Right atrium auricular region (tissue), 2 donors: ENCODE data around the gene FMN2. TPM values are rescaled to one million over a fixed set of nuclear protein-coding genes. Genes with fewer than 3 reads are reported as not detected.

Source experiments
- DNase-seq: peaks from one replicate; pipeline ENCODE4 v3.0.0-alpha.2; 2019; ENCODE audit warnings: low spot score
- H3K27ac ChIP-seq, 2 donors: fragments of 200-600 bp; sonication (generic); 1 replicate in 1 of 2; 2 replicates in 1 of 2; pipeline ENCODE4 v1.5.1; 2016 to 2019
- H3K27me3 ChIP-seq, 2 donors: fragments of 200-600 bp; sonication (generic); one replicate each; pipeline versions ENCODE4 v1.5.1 to v1.6.0; 2017 to 2019
- H3K36me3 ChIP-seq: fragments of 200-600 bp; sonication (generic); one replicate; pipeline ENCODE4 v1.5.1; 2016
- H3K4me1 ChIP-seq, 2 donors: fragments of 200-600 bp; sonication (generic); one replicate each; pipeline versions ENCODE4 v1.5.1 to v1.6.0; 2017 to 2019
- H3K4me3 ChIP-seq, 2 donors: fragments of 200-600 bp; sonication (generic); 1 replicate in 1 of 2; 2 replicates in 1 of 2; pipeline ENCODE4 v1.5.1; 2017 to 2019; ENCODE audit warnings: mild to moderate bottlenecking in 1 of 2, moderate library complexity in 1 of 2
- H3K9me3 ChIP-seq, 2 donors: fragments of 200-600 bp; sonication (generic); one replicate each; pipeline ENCODE4 v1.5.1; 2019
- CTCF ChIP-seq, 2 donors: fragments of 200-600 bp; sonication (generic); IDR thresholded peaks; one replicate each; pipeline ENCODE4 v1.5.1; 2019; ENCODE audit warnings: antibody characterized with exemption in 2 of 2
- total RNA-seq, 2 donors: library from RNA; depleted of rRNA; stranded (reverse); fragments of >200 nt; gene quantifications; one replicate each; pipeline ENCODE4 v1.1.0, GENCODE V29; 2016

FMN2 gene
- total RNA-seq, 2 donors from 2014 or later, result 0.15 TPM; not detected in 1

DNA sequence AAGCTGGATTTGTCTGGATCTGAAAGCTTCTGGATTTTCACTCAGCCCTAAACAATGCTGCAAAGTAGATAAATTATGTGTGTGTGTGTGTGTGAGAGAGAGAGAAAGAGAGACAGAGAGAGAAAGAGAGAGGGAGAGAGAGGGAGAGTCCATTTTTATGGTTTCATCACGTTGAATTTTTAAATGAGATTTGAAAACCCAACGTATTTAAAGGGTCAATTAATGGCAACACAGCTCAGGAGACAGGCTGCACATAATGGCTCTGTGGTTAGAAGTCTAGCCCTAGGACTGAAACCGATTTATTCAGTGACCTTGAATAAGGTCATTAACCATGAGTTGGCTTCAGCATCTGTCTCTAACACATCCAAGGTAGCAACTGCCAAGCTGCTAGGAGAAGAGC, 35.3 kb upstream of the FMN2 start:
- Histone ChIP-seq H3K27me3 (no peaks in the 10 kb centered on the region), H3K36me3 (no peaks in the 10 kb centered on the region), H3K27ac (no peak overlapping the region), H3K9me3 (no peaks in the 10 kb centered on the region), H3K4me3 (no peak overlapping the region), H3K4me1 (no peaks in the 10 kb centered on the region)
- TF ChIP-seq CTCF (IDR thresholded peaks at IDR 0.05), result no peak
- DNase-seq, result no peak

- Histone ChIP-seq H3K27ac (no peak overlapping the region), H3K27me3 (no peaks in the 10 kb centered on the region), H3K4me1 (no peaks in the 10 kb centered on the region), H3K9me3 (no peaks in the 10 kb centered on the region), H3K36me3 (no peaks in the 10 kb centered on the region), H3K4me3 (no peak overlapping the region)
- DNase-seq, result no peak
- no peak for TF ChIP-seq CTCF (IDR thresholded peaks at IDR 0.05)
These were observed 33.6 kb upstream of the FMN2 start for GRCh38 chr1:240058049-240058448.

DNA sequence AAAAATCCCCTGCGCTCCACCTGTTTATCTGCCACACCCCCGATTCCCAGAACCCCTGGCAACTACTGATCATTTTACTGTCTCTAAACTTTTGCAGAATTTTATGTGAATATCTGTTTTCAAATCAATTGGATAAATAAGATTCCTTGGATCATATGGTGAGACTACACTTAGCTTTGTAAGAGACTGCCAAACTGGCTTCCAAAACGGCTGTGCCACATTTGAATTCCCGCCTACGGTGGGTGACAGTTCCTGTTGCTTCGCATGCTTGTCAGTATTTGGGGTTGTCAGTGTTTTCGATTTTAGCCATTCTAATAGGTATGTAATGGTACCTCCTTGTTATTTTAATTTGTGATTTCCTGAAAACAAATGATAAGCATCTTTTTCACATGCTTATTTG, 22.7 kb upstream of the FMN2 start:
- H3K4me1 ChIP-seq, result no peaks in the 10 kb centered on the region
- H3K4me3 ChIP-seq, result no peak overlapping the region
- no peaks in the 10 kb centered on the region for H3K27me3 ChIP-seq
- TF ChIP-seq CTCF (IDR thresholded peaks at IDR 0.05), result no peak
- H3K27ac ChIP-seq, result no peak overlapping the region
- H3K36me3 ChIP-seq, result no peaks in the 10 kb centered on the region
- H3K9me3 ChIP-seq, result no peaks in the 10 kb centered on the region
- no peak for DNase-seq

- no peaks in the 10 kb centered on the region for H3K4me1 ChIP-seq
These were observed 21.5 kb upstream of the FMN2 start for GRCh38 chr1:240070188-240070587.

GRCh38 chr1:240073097-240073496, 18.6 kb upstream of the FMN2 start:
- H3K27ac ChIP-seq, result no peak overlapping the region
- H3K27me3 ChIP-seq, result no peaks in the 10 kb centered on the region
- DNase-seq, result no peak
- H3K4me1 ChIP-seq, result no peaks in the 10 kb centered on the region
- H3K36me3 ChIP-seq, result no peaks in the 10 kb centered on the region
- no peaks in the 10 kb centered on the region for H3K9me3 ChIP-seq
- H3K4me3 ChIP-seq, result no peak overlapping the region
- TF ChIP-seq CTCF (IDR thresholded peaks at IDR 0.05), result no peak

More at GRCh38 chr1:240070188-240070587, 21.5 kb upstream of the FMN2 start:
- Histone ChIP-seq H3K27me3 (no peaks in the 10 kb centered on the region), H3K27ac (no peak overlapping the region), H3K36me3 (no peaks in the 10 kb centered on the region), H3K9me3 (no peaks in the 10 kb centered on the region), H3K4me3 (no peak overlapping the region)
- no peak for TF ChIP-seq CTCF (IDR thresholded peaks at IDR 0.05)
- DNase-seq, result no peak

GRCh38 chr1:240074422-240074821, 17.3 kb upstream of the FMN2 start:
- no peaks in the 10 kb centered on the region for H3K27me3 ChIP-seq
- H3K9me3 ChIP-seq, result no peaks in the 10 kb centered on the region
- H3K4me3 ChIP-seq, result no peak overlapping the region
- H3K27ac ChIP-seq, result no peak overlapping the region
- DNase-seq, result no peak
- no peaks in the 10 kb centered on the region for H3K36me3 ChIP-seq
- H3K4me1 ChIP-seq, result no peaks in the 10 kb centered on the region
- TF ChIP-seq CTCF (IDR thresholded peaks at IDR 0.05), result no peak
